Neural progenitor cell (in vitro differentiated cells): ENCODE results near the gene ATP6V1A. TPM values are rescaled to one million over a fixed set of nuclear protein-coding genes. Genes with fewer than 3 reads are reported as not detected.

Source experiments
- DNase-seq: peaks from one replicate; pipeline ENCODE4 v3.0.0-alpha.2; 2016; ENCODE audit warnings: low spot score
- H2AFZ ChIP-seq: fragments of 200-600 bp; sonication (generic); replicated peaks from 2 replicates; pipeline ENCODE4 v1.6.1; 2016; ENCODE audit warnings: antibody characterized with exemption
- H3F3A ChIP-seq: fragments of 200-600 bp; sonication (generic); 2 replicates; pipeline ENCODE4 v1.6.1; 2016; ENCODE audit warnings: antibody characterized with exemption, low read depth
- H3K27ac ChIP-seq: fragments of 200-600 bp; sonication (generic); 2 replicates; pipeline ENCODE4 v1.5.1; 2016; ENCODE audit warnings: mild to moderate bottlenecking
- H3K27me3 ChIP-seq: fragments of 200-600 bp; sonication (generic); 2 replicates; pipeline ENCODE4 v1.6.1; 2016; ENCODE audit warnings: mild to moderate bottlenecking, moderate library complexity
- H3K36me3 ChIP-seq: fragments of 200-600 bp; sonication (generic); 2 replicates; pipeline ENCODE4 v1.5.1; 2016
- H3K4me1 ChIP-seq: fragments of 200-600 bp; sonication (generic); 2 replicates; pipeline ENCODE4 v1.6.1; 2016; ENCODE audit warnings: mixed run types
- H3K4me2 ChIP-seq: fragments of 200-600 bp; sonication (generic); 2 replicates; pipeline ENCODE4 v1.6.1; 2016
- H3K4me3 ChIP-seq: fragments of 200-600 bp; sonication (generic); 2 replicates; pipeline ENCODE4 v1.5.1; 2016
- H3K79me2 ChIP-seq: fragments of 200-600 bp; sonication (generic); 2 replicates; pipeline ENCODE4 v1.6.1; 2016; ENCODE audit warnings: low read depth
- H3K9ac ChIP-seq: fragments of 200-600 bp; sonication (generic); 2 replicates; pipeline ENCODE4 v1.6.1; 2016
- H3K9me3 ChIP-seq: fragments of 200-600 bp; sonication (generic); 2 replicates; pipeline ENCODE4 v1.5.1; 2016; ENCODE audit warnings: low read depth
- H4K20me1 ChIP-seq: fragments of 200-600 bp; sonication (generic); 2 replicates; pipeline ENCODE4 v1.6.1; 2016; ENCODE audit warnings: low read depth
- H3K27ac Mint-ChIP-seq: 3 replicates; pipeline ENCODE4 v1.8.0; 2021; ENCODE audit warnings: mixed read lengths
- H3K27me3 Mint-ChIP-seq: 2 replicates; pipeline ENCODE4 v1.8.0; 2022; ENCODE audit warnings: low read depth, mild to moderate bottlenecking, inconsistent platforms, moderate library complexity, mixed read lengths; ENCODE audit not compliant: insufficient read depth
- H3K36me3 Mint-ChIP-seq: 3 replicates; pipeline ENCODE4 v1.8.0; 2021; ENCODE audit warnings: mixed read lengths
- H3K4me1 Mint-ChIP-seq: 3 replicates; pipeline ENCODE4 v1.8.0; 2021; ENCODE audit warnings: mixed read lengths
- H3K4me3 Mint-ChIP-seq: 3 replicates; pipeline ENCODE4 v1.8.0; 2021; ENCODE audit warnings: mild to moderate bottlenecking, moderate library complexity, mixed read lengths
- H3K9me3 Mint-ChIP-seq: 3 replicates; pipeline ENCODE4 v1.8.0; 2020; ENCODE audit warnings: mixed read lengths
- CTCF ChIP-seq: fragments of 200-600 bp; sonication (generic); IDR thresholded peaks from 2 replicates; pipeline ENCODE4 v1.5.1; 2017; ENCODE audit warnings: antibody characterized with exemption, mild to moderate bottlenecking
- EZH2 ChIP-seq: fragments of 200-600 bp; sonication (generic); IDR thresholded peaks from 2 replicates; pipeline ENCODE4 v1.6.1; 2017; ENCODE audit warnings: antibody characterized with exemption, mild to moderate bottlenecking, moderate library complexity
- EZH2phosphoT487 ChIP-seq: fragments of 200-600 bp; sonication (generic); IDR thresholded peaks from 2 replicates; pipeline ENCODE4 v1.6.1; 2017; ENCODE audit warnings: antibody characterized with exemption
- total RNA-seq: library from RNA; depleted of rRNA; stranded (reverse); fragments of >200 nt; gene quantifications from 2 replicates; pipeline ENCODE4 v1.2.3, GENCODE V29; 2015; ENCODE audit warnings: low replicate concordance

Gene ATP6V1A
- total RNA-seq, 1 donor from 2014 or later, result 115 TPM

- no peak for DNase-seq
- H4K20me1 ChIP-seq, result peaks cover 87% of the 10 kb centered on the region
- Mint-ChIP-seq H3K36me3 (no peaks in the 10 kb centered on the region), H3K9me3 (no peaks in the 10 kb centered on the region), H3K27ac (no peak overlapping the region), H3K4me3 (no peak overlapping the region), H3K27me3 (no peaks in the 10 kb centered on the region), H3K4me1 (peaks cover 31% of the 10 kb centered on the region)
- H3K4me3 ChIP-seq, result no peak overlapping the region
- H3K4me1 ChIP-seq, result peaks cover 16% of the 10 kb centered on the region
- no peak overlapping the region for H3K4me2 ChIP-seq
- H3K9me3 ChIP-seq, result no peaks in the 10 kb centered on the region
- TF ChIP-seq EZH2 (no peak), CTCF (no peak), EZH2phosphoT487 (no peak)
- no peaks in the 10 kb centered on the region for H3K36me3 ChIP-seq
- H3K9ac ChIP-seq, result no peak overlapping the region
- H2AFZ ChIP-seq, result no peak overlapping the region
- peaks cover 99% of the 10 kb centered on the region for H3K79me2 ChIP-seq
- no peak overlapping the region for H3K27ac ChIP-seq
- no peaks in the 10 kb centered on the region for H3K27me3 ChIP-seq
- peaks cover 9% of the 10 kb centered on the region for H3F3A ChIP-seq
These were observed 5.7 kb upstream of the ATP6V1A start for GRCh38 chr3:113741086-113741485.

GRCh38 chr3:113741620-113742019 lies 5.2 kb upstream of the ATP6V1A start:
- Mint-ChIP-seq H3K27ac (no peak overlapping the region), H3K36me3 (no peaks in the 10 kb centered on the region), H3K9me3 (no peaks in the 10 kb centered on the region), H3K27me3 (no peaks in the 10 kb centered on the region), H3K4me1 (peaks cover 34% of the 10 kb centered on the region), H3K4me3 (no peak overlapping the region)
- Histone ChIP-seq H3K9me3 (no peaks in the 10 kb centered on the region), H3K79me2 (peaks cover 93% of the 10 kb centered on the region), H3F3A (peaks cover 13% of the 10 kb centered on the region), H2AFZ (no peak overlapping the region), H3K36me3 (no peaks in the 10 kb centered on the region), H3K9ac (no peak overlapping the region), H4K20me1 (peaks cover 82% of the 10 kb centered on the region), H3K27me3 (no peaks in the 10 kb centered on the region), H3K4me1 (peaks cover 16% of the 10 kb centered on the region), H3K4me3 (no peak overlapping the region), H3K4me2 (no peak overlapping the region), H3K27ac (no peak overlapping the region)
- DNase-seq, result no peak
- TF ChIP-seq EZH2, result no peak
- no peak for TF ChIP-seq CTCF
- no peak for TF ChIP-seq EZH2phosphoT487

GRCh38 chr3:113743006-113743630 lies 3.7 kb upstream of the ATP6V1A start:
- peak overlapping the region; percentile 82 for H3K4me2 ChIP-seq
- H3K27ac ChIP-seq, result no peak overlapping the region
- peaks cover 20% of the 10 kb centered on the region for H3F3A ChIP-seq
- H3K9ac ChIP-seq, result no peak overlapping the region
- DNase-seq, result no peak
- no peaks in the 10 kb centered on the region for H3K27me3 ChIP-seq
- H4K20me1 ChIP-seq, result peaks cover 67% of the 10 kb centered on the region
- no peak overlapping the region for H3K4me3 Mint-ChIP-seq
- H3K9me3 Mint-ChIP-seq, result no peaks in the 10 kb centered on the region
- H3K36me3 ChIP-seq, result no peaks in the 10 kb centered on the region
- peaks cover 19% of the 10 kb centered on the region for H3K4me1 ChIP-seq
- no peak overlapping the region for H2AFZ ChIP-seq
- peaks cover 34% of the 10 kb centered on the region for H3K4me1 Mint-ChIP-seq
- TF ChIP-seq CTCF (no peak), EZH2phosphoT487 (no peak), EZH2 (no peak)
- no peaks in the 10 kb centered on the region for H3K9me3 ChIP-seq
- peaks cover 89% of the 10 kb centered on the region for H3K79me2 ChIP-seq
- peaks cover 2% of the 10 kb centered on the region for H3K27me3 Mint-ChIP-seq
- peak overlapping the region; percentile 82 for H3K4me3 ChIP-seq
- H3K27ac Mint-ChIP-seq, result no peak overlapping the region
- H3K36me3 Mint-ChIP-seq, result no peaks in the 10 kb centered on the region
